HG03521 (cell line): ENCODE data around the gene FAM81B.
"Not testable (repeated sequence)": the region's sequence is repeated elsewhere in the genome, so short reads cannot be mapped to it uniquely, and the experiment has no call there.

Source experiments
- ATAC-seq: cut with Tn5 transposase; IDR thresholded peaks from one replicate; pipeline ENCODE4 v1.9.1; 2021; ENCODE audit warnings: mild to moderate bottlenecking, moderate library complexity; ENCODE audit not compliant: unreplicated experiment

FAM81B gene

GRCh38 chr5:95390812-95391492, at the start of gene FAM81B:
Gene FAM81B, plus strand, starts transcription at chr5:95391366. Its CDS starts 24 bp downstream, at chr5:95391390.
- ATAC-seq = no peak

DNA sequence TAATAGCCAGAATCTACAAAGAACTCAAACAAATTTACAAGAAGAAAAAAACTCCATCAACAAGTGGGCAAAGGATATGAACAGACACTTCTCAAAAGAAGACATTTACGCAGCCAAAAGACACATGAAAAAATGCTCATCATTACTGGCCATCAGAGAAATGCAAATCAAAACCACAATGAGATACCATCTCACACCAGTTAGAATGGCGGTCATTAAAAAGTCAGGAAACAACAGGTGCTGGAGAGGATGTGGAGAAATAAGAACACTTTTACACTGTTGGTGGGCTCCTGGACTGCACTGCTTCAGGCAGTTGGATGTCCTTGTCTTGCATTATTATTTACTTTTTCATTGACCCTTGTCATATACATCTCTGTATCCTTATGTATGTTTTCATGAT, 49.7 kb upstream of the FAM81B start:
- ATAC-seq = not testable (repeated sequence)

- ATAC-seq = no peak
Observed at GRCh38 chr5:95347506-95348120, 43.6 kb upstream of the FAM81B start.

- no peak for ATAC-seq
Observed at GRCh38 chr5:95350631-95351030, 40.5 kb upstream of the FAM81B start.

DNA sequence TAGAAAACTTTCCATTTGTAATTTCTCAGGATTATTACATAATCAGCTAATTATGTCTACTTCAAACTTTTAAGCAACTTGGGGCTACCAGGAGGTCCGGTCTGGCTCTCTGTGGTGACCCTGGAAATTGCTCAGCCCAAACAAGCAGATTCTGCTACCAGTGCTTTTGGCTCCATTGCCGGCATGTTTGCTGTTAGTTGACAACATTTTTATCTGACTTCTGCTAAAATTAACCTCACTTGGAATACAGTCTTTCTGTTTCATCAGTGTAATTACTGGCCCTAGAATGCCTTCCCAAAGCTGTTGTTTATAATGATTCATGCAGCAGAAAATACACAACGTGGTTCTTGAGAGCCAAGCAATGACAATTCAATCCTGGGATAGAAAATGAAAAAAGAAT, 38.5 kb upstream of the FAM81B start:
- ATAC-seq = no peak

DNA sequence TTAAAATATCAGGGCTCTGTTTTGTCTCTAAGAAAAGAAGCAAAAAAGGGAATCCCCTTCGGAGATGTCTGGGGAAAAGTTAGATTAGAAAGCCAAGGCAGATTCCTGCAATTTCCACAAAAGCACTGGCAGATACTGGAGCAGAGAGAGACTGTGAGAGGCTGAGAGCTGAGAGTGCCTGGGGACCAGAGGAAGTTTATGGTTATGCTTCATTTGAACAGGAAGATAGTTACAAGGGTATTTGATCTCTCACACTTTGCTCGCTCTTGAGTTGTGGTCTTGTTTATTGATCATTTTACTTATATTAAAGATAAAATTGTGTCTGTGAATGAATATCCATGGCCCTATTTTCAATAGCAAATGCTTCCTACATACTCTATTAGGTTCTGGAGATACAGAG, 32.8 kb upstream of the FAM81B start:
- ATAC-seq = no peak

DNA sequence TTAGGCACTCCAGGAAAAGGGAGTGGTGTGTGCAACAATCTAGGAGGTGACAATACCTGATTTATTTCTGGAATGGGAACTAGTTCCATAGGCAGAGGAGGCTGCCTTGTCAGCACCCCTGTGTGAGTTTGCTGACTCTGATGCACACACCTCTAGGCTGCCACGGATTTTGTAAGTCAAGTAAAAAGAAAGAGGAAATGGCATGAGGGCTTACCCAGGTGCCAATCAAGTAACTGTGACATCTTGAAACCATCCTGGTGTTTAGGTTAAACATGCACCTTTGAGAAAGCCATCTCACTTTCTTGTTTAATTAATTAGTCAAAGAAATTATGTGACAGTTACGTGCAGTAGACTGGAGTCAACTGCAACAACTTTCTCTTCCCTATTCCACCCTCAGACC, 32.3 kb upstream of the FAM81B start:
- no peak for ATAC-seq

DNA sequence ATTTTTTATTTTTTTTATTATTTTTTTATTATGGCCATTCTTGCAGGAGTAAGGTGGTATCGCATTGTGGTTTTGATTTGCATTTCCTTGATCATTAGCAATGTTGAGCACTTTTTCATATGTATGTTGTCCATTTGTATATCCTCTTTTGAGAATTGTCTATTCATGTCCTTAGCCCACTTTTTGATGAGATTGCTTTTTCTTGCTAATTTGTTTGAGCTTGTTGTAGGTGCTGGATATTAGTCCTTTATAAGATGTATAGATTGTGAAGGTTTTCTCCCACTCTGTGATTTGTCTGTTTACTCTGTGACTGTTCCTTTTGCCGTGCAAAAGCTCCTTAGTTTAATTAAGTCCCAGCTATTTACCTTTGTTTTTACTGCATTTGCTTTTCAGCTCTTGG, 30.5 kb upstream of the FAM81B start:
- not testable (repeated sequence) for ATAC-seq

DNA sequence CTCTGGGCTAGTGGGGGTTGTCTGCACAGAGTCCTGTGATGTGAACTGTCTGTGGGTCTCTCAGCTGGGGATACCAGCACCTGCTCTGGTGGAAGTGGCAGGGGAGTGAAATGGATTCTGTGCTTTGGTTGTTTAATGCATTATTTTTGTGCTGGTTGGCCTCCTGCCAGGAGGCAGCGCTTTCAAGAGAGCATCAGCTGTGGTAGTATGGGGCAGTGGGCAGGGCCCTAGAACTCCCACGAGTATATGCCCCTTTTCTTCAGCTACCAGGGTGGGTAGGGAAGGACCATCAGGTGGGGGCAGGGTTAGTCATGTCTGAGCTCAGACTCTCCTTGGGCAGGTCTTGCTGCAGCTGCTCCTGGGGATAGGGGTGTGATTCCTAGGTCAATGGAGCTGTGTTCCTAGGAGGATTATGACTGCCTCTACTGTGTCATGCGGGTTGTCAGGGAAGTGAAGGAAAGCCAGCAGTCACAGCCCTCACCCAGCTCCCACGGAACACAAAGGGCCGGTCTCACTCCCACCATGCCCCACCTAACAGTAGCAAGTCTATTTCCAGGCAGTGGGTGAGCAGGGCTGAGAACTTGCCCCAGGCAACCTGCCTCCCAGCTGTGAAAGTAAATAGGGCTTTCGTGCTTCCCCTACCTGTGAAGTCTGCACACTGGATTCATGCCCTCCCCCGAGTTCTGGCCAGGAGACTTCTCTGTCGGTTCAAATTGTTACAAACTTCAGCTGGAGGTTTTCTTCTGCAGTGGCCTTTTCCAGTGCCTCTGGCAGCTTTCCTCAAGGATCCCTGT, 25.7 kb upstream of the FAM81B start:
- no peak for ATAC-seq

- ATAC-seq = no peak
Observed at GRCh38 chr5:95369782-95370181, 21.4 kb upstream of the FAM81B start.

DNA sequence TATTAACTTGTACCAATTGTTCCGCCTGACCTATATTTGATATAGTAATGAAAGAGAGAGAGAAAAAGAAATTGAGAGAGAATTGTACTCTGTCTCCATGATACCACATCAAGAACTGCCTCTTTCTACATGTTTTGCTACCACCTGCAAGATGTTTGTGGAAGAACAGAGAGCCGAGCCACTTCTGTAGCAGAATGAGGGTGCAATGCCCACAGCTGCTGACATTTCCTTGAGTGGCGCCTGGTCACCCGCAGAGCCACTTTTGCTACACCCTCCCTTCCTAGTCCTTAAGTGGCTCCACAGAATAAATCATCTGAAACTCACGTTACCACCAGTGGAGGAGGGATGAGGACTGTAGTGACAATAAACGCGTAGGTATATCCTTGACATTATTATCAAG, 17.1 kb upstream of the FAM81B start:
- ATAC-seq = no peak

DNA sequence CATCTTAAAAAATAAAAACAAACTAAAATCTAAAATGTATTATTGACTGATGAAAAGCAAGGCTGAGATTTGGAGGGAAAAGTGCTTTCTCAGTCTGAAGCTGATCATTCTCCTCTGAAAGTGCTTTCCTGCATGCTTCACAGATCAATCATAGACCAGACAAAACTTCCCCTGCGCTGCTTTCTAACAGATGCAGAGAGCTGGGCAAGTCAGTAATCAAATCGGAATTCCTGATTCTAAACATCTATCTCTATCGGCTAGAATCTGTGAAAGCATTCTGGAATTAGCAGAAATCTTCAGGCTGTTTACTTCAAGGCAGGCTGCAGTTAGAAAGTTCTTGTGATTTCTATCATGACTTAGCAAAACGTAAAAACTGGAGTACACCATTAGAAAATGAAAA, 15.6 kb upstream of the FAM81B start:
- no peak for ATAC-seq

DNA sequence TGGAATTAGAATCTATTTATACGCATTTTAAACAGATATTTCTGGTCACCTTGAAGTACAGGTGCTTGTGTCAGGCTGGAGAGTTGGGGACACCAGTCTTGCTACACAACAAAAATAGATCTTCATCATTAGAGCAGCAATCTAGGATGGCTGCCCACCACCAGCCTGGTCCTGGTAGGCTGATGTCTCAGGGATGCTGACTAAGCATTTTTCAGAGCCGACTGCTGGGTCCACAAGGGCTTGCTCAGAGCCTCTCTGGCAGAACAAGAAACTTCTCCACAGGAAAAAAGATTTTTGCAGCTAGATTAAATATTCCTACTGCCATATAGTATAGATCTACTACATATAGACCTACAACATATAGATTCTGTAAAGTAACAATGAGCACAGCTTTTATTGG, 12.0 kb upstream of the FAM81B start:
- ATAC-seq = no peak

GRCh38 chr5:95380103-95380628, 11.0 kb upstream of the FAM81B start:
- no peak for ATAC-seq

DNA sequence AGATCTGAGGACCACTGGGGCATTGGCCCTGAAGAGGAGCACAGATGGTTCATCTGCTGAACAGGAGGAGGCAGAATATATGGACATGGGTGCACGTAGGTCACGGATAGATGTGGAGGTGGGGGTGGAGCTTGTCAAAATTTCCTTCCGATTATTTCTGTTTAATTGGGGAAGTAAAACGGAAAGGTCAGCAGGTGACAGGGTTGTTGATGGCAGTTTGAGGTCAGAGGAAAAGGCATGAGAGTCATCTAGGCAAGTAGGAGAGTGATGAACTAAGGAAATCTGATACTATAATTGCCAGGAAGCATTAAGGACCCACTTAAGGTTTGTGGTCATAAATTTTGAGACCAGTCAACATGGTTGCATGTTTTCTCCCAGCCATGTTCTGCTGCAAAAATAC, 8.4 kb upstream of the FAM81B start:
- ATAC-seq = no peak

DNA sequence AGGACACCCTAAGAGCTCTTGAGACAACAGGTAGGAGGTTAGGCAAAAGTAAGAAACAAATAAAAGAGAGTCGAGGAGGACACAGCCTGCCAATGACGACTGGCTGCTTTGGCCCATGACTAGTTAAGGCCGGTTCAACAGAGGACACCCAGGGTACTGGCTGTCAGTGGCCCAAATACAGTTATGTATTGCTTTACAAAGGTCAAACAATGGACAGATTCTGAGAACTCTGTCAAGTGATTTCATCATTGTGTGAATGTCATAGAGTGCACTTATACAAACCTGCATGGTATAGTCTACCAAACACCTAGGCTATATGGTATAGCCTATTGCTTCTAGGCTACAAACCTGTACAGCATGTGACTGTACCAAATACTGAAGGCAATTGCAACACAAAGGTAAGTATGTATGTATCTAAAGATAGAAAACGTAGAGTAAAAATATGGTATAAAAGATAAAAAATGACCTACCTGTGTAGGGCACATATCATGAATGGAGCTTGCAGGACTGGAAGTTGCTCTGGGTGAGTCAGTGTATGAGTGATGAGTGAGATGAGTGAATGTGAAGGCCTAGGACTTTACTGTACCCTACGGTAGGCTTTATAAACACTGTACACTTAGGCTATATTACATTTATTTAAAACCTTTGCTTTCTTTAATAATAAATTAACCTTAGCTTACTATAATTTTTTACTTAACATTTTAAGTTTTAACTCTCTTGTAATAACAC, 6.5 kb upstream of the FAM81B start:
- no peak for ATAC-seq

DNA sequence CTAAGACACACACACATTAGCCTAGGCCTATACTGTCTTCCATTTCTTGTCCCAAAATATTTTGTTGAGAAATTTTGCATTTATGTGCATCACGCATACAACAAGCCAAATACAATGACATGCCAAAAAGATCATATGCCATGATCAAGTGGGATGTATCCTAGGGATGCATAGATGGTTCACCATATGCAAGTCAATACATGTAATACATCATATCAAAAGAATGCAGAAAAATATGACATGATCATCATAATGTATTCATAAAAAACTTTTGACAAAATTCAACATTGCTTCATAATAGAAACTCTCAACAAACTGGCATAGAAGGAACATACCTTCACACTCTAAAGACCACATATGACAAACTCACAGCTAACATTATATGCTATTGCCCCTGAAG, 5.8 kb upstream of the FAM81B start:
- no peak for ATAC-seq

GRCh38 chr5:95391965-95392364, 799 bp downstream of the FAM81B start:
- not testable (repeated sequence) for ATAC-seq

DNA sequence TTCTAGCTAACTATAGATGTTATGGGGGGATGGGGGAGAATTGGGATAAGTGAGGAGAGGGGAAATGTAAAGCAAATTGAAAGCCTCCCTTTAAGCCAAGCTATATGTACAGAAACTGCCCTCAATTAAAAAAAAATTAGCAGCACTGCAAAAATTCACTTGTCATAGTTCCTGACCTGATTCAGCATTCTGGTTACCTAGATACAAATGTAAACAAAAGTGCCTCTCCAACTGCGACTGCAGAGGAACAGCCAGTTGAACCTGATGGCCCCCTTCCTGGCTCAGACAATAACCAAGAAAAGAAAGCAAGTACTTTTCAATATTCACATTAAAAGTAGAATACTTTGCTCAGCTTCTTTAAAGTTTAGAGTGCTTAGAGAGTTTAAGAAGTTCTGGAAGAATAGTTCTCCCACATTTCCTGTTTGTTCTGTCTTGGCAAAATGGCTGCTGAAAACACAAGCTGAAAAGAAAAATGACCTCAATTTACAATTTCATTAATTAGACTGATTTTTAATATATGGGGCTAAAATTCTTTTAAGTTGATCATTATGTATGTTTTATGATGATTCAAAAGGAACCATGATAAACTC, 1.5 kb downstream of the FAM81B start:
- no peak for ATAC-seq

- no peak for ATAC-seq
Observed at GRCh38 chr5:95393279-95393678, 2.1 kb downstream of the FAM81B start.

DNA sequence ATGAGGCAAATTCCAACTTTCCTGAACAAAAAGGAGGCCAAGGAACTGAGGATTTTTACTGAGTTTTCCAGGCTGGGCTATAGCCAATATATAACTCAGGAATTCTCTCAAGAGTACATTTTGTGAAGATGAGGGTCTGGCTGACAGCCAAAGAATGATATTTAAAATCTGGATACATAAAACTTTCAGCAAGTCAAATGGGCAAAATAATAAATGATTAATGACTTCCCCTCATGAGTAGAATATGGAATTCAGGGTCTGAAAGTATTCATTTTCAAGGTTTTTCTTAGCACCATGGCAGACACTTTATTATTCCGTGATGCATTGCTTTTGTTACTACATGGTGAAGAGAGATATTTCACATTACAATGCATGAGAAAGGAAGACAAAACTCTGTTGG, 7.8 kb downstream of the FAM81B start:
- no peak for ATAC-seq
